ENCODE data around the gene BUB1.

DNA sequence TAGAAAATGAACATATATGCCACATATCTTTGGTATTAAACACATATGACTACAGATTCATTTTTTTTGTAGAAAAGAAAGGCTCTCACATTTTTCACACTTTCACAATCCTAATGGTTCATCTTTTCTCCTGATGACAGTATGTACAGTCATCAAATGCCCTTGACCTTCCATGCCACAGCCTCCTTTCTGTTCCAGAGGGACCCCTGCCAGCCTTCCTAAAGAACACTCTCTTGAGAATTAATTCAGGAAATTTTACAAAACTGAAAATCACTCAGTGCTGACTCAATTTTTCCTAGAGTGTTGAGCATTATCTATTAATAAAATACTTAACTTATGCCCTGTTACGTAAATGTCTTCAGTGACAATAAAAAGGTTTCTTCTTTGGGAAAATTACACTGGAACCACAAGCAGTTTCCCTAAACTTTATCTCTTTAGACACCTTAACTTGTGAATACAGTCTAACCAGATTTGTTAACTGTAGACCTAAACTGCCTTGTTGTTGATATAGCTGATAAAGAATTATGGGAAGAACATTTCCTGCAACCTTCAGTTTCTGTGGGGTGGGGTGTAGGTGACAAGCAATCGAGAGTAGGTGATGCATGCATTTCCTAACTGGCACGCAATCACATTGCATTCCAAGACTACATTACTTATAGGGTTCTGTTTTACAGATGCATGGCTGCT, 39.2 kb upstream of the BUB1 start:
- TF ChIP-seq, protein P1, sequence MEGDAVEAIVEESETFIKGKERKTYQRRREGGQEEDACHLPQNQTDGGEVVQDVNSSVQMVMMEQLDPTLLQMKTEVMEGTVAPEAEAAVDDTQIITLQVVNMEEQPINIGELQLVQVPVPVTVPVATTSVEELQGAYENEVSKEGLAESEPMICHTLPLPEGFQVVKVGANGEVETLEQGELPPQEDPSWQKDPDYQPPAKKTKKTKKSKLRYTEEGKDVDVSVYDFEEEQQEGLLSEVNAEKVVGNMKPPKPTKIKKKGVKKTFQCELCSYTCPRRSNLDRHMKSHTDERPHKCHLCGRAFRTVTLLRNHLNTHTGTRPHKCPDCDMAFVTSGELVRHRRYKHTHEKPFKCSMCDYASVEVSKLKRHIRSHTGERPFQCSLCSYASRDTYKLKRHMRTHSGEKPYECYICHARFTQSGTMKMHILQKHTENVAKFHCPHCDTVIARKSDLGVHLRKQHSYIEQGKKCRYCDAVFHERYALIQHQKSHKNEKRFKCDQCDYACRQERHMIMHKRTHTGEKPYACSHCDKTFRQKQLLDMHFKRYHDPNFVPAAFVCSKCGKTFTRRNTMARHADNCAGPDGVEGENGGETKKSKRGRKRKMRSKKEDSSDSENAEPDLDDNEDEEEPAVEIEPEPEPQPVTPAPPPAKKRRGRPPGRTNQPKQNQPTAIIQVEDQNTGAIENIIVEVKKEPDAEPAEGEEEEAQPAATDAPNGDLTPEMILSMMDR (IDR thresholded peaks at IDR 0.05), result no peak
- TF ChIP-seq POLR2AphosphoS5 (IDR thresholded peaks at IDR 0.05), result no peak
